ENCODE measurements around the gene SPDYE17.
"Not testable (repeated sequence)": the region's sequence is repeated elsewhere in the genome, so short reads cannot be mapped to it uniquely, and the experiment has no call there.

Gene SPDYE17

GRCh38 chr7:76998285-76998589 lies 33.9 kb downstream of the SPDYE17 start:
- DNase-seq, result no peak

- no peak for DNase-seq
Measured at GRCh38 chr7:76997381-76998284, 34.5 kb downstream of the SPDYE17 start.

- DNase-seq, result not testable (repeated sequence)
Measured at GRCh38 chr7:76996932-76997331, 35.2 kb downstream of the SPDYE17 start.

- DNase-seq, result not testable (repeated sequence)
Measured at GRCh38 chr7:76994286-76994685, 37.9 kb downstream of the SPDYE17 start.

- not testable (repeated sequence) for DNase-seq
Measured at GRCh38 chr7:76993831-76994230, 38.3 kb downstream of the SPDYE17 start.

GRCh38 chr7:76992871-76993270 lies 39.3 kb downstream of the SPDYE17 start:
- not testable (repeated sequence) for DNase-seq

GRCh38 chr7:76992204-76992603 lies 40.0 kb downstream of the SPDYE17 start:
- DNase-seq, result not testable (repeated sequence)

GRCh38 chr7:76990202-76990601 lies 42.0 kb downstream of the SPDYE17 start:
- DNase-seq, result not testable (repeated sequence)

GRCh38 chr7:76985924-76986717 lies 46.0 kb downstream of the SPDYE17 start:
- DNase-seq, result not testable (repeated sequence)

GRCh38 chr7:76984784-76985136 lies 47.4 kb downstream of the SPDYE17 start:
- DNase-seq, result not testable (repeated sequence)

GRCh38 chr7:76983937-76984783 lies 48.0 kb downstream of the SPDYE17 start:
- not testable (repeated sequence) for DNase-seq

- not testable (repeated sequence) for DNase-seq
Measured at GRCh38 chr7:76983333-76983732, 48.8 kb downstream of the SPDYE17 start.

- not testable (repeated sequence) for DNase-seq
Measured at GRCh38 chr7:76982501-76982900, 49.7 kb downstream of the SPDYE17 start.

GRCh38 chr7:76981187-76981970 lies 50.8 kb downstream of the SPDYE17 start:
- not testable (repeated sequence) for DNase-seq

GRCh38 chr7:76980576-76980975 lies 51.6 kb downstream of the SPDYE17 start:
- not testable (repeated sequence) for DNase-seq

GRCh38 chr7:76977761-76978367 lies 54.3 kb downstream of the SPDYE17 start:
- not testable (repeated sequence) for DNase-seq

GRCh38 chr7:76974793-76975579 lies 57.2 kb downstream of the SPDYE17 start:
- DNase-seq, result not testable (repeated sequence)

GRCh38 chr7:76974336-76974735 lies 57.8 kb downstream of the SPDYE17 start:
- DNase-seq, result not testable (repeated sequence)

- DNase-seq, result not testable (repeated sequence)
Measured at GRCh38 chr7:76972391-76972790, 59.8 kb downstream of the SPDYE17 start.
